Astrocyte (in vitro differentiated cells and primary cell): ENCODE data around the gene RRBP1.

ENCODE experiments used
- CTCF ChIP-seq: IDR thresholded peaks from 2 replicates; pipeline ENCODE4 v1.5.1; 2011; ENCODE audit warnings: low read depth, mild to moderate bottlenecking, inconsistent platforms, low read length, moderate library complexity; ENCODE audit not compliant: insufficient read depth
- EZH2 ChIP-seq: IDR thresholded peaks from 2 replicates; pipeline ENCODE4 v1.6.1; 2012; ENCODE audit warnings: mild to moderate bottlenecking, low read length, inconsistent platforms; ENCODE audit not compliant: insufficient read depth

GRCh38 chr20:17614176-17614811 lies 67.7 kb downstream of the RRBP1 start:
- TF ChIP-seq CTCF = no peak
- TF ChIP-seq EZH2 = no peak
